Naive thymus-derived CD4-positive, alpha-beta T cell (primary cell): ENCODE data around the gene BEST4. TPM values are rescaled to one million over a fixed set of nuclear protein-coding genes. Genes with fewer than 3 reads are reported as not detected.

Experiments used
- ATAC-seq: fragments of 150-1000 bp; cut with Tn5 transposase; 2 replicates; pipeline ENCODE4 v1.10.0; 2021; ENCODE audit warnings: mild to moderate bottlenecking, moderate library complexity
- CTCF ChIA-PET: fragments of 350-600 bp; sonication (Branson Sonifier 250); formaldehyde crosslinking; loops from one replicate; lab custom pipeline; 2021; ENCODE audit warnings: antibody characterized with exemption; lab: Charles Lee
- POLR2A ChIA-PET: fragments of 350-600 bp; sonication (Branson Sonifier 250); formaldehyde crosslinking; loops from one replicate; lab custom pipeline; 2021; ENCODE audit warnings: antibody characterized with exemption, inconsistent platforms; lab: Charles Lee
- DNase-seq, 9 donors: peaks; one replicate each; pipeline versions ENCODE4 v3.0.0 to v3.0.0-alpha.2; 2020 to 2022; ENCODE audit warnings: mixed read lengths in 1 of 9
- H3K27ac ChIP-seq: one replicate; pipeline ENCODE4 v1.7.0; 2013; ENCODE audit warnings: mild to moderate bottlenecking, low read depth, low read length, moderate library complexity
- H3K27me3 ChIP-seq, 2 donors: one replicate each; pipeline ENCODE4 v1.7.0; 2013; ENCODE audit warnings: low read length in 2 of 2, mild to moderate bottlenecking in 2 of 2, moderate library complexity in 2 of 2; ENCODE audit not compliant: control insufficient read depth in 2 of 2, insufficient read depth in 2 of 2
- H3K36me3 ChIP-seq, 3 experiments: 1 replicate in 2 of 3; 2 replicates in 1 of 3; pipeline ENCODE4 v1.7.0; 2013; ENCODE audit warnings: low read length in 3 of 3, mild to moderate bottlenecking in 3 of 3, moderate library complexity in 1 of 3; ENCODE audit not compliant: insufficient read depth in 3 of 3, control insufficient read depth in 2 of 3
- H3K4me1 ChIP-seq, 2 donors: one replicate each; pipeline ENCODE4 v1.7.0; 2013; ENCODE audit warnings: low read length in 2 of 2, mild to moderate bottlenecking in 2 of 2, moderate library complexity in 1 of 2; ENCODE audit not compliant: control insufficient read depth in 2 of 2, insufficient read depth in 2 of 2
- H3K4me3 ChIP-seq: 2 replicates; pipeline ENCODE4 v1.7.0; 2013; ENCODE audit warnings: mild to moderate bottlenecking, low read length
- H3K9me3 ChIP-seq, 3 experiments: 1 replicate in 2 of 3; 2 replicates in 1 of 3; pipeline ENCODE4 v1.7.0; 2013; ENCODE audit warnings: low read length in 3 of 3; ENCODE audit not compliant: control insufficient read depth in 2 of 3
- H3K27ac Mint-ChIP-seq, 9 donors: one replicate each; pipeline ENCODE4 v1.8.0; 2020 to 2022; ENCODE audit warnings: mixed read lengths in 9 of 9, mild to moderate bottlenecking in 8 of 9, moderate library complexity in 5 of 9, inconsistent platforms in 2 of 9
- H3K27me3 Mint-ChIP-seq, 5 donors: one replicate each; pipeline ENCODE4 v1.8.0; 2021 to 2022; ENCODE audit warnings: mixed read lengths in 5 of 5, mild to moderate bottlenecking in 1 of 5
- H3K36me3 Mint-ChIP-seq, 5 donors: one replicate each; pipeline ENCODE4 v1.8.0; 2020 to 2022; ENCODE audit warnings: mixed read lengths in 5 of 5, mild to moderate bottlenecking in 3 of 5, inconsistent platforms in 1 of 5
- H3K4me1 Mint-ChIP-seq, 7 donors: one replicate each; pipeline ENCODE4 v1.8.0; 2020 to 2022; ENCODE audit warnings: mixed read lengths in 7 of 7, mild to moderate bottlenecking in 3 of 7, inconsistent platforms in 1 of 7
- H3K4me3 Mint-ChIP-seq, 10 donors: one replicate each; pipeline ENCODE4 v1.8.0; 2020 to 2022; ENCODE audit warnings: mild to moderate bottlenecking in 10 of 10, mixed read lengths in 10 of 10, moderate library complexity in 6 of 10, inconsistent platforms in 2 of 10
- H3K9me3 Mint-ChIP-seq, 11 donors: one replicate each; pipeline ENCODE4 v1.8.0; 2020 to 2022; ENCODE audit warnings: mixed read lengths in 11 of 11, mild to moderate bottlenecking in 4 of 11, inconsistent platforms in 1 of 11, moderate library complexity in 1 of 11
- intact Hi-C, 2 donors: fragments of 100-400 bp; cut with micrococcal nuclease; formaldehyde crosslinking; loops; one replicate each; pipeline ENCODE4 v1.15.1; 2023
- polyA plus RNA-seq, 2 donors: library from polyadenylated mRNA; unstranded; fragments of 300-500 nt; fragmentation: Illumina TruSeq; gene quantifications; one replicate each; pipeline ENCODE4 v1.2.3, GENCODE V29; 2021
- total RNA-seq, 6 experiments: library from RNA in 5 of 6; stranded (reverse) in 5 of 6; gene quantifications; 1 replicate in 5 of 6; 2 replicates in 1 of 6; pipeline ENCODE4 v1.2.3 and lab custom pipeline; 2021 to 2026

BEST4 gene
- total and polyA plus RNA-seq, 7 experiments from 2014 or later: 0.72 to 1.4 (median 0.95) TPM; not detected in 1

- Histone ChIP-seq H3K9me3 (no peaks in the 10 kb centered on the region), H3K4me3 (no peak overlapping the region), H3K27me3 (no peaks in the 10 kb centered on the region), H3K36me3 (peaks cover 14 to 42% (median 18%) of the 10 kb centered on the region in 3 experiments), H3K27ac (peak overlapping the region; percentile 91), H3K4me1 (peaks cover 63 to 69% of the 10 kb centered on the region in 2 donors)
- Mint-ChIP-seq H3K4me1 (peaks cover 49 to 80% (median 74%) of the 10 kb centered on the region in 7 donors), H3K9me3 (peaks cover 0 to 5% (median 0%) of the 10 kb centered on the region in 11 donors), H3K36me3 (peaks cover 11 to 45% (median 31%) of the 10 kb centered on the region in 5 donors), H3K27ac (peak overlapping the region; percentile 98 to 100 (median 99)), H3K4me3 (peak overlapping the region in 1 of 10 donors; percentile 90), H3K27me3 (peaks cover 0 to 3% (median 0%) of the 10 kb centered on the region in 5 donors)
- ATAC-seq (no peak), DNase-seq (peak in 2 of 9 donors; percentile 11 to 39)
- ChIA-PET CTCF (interaction anchor here (0.6 to 1.4 kb wide), 3 partner anchors 12 to 78 kb away, joined by 3 to 5 read pairs (median 3); no protein-coding TSS in a partner anchor), POLR2A (interaction anchor here (0.6 to 18.7 kb wide), 7 partner anchors 9 to 205 kb away, joined by 3 to 709 read pairs (median 17); partner anchors contain the start of genes BEST4, HECTD3 and RPS8)
- intact Hi-C loops: loop anchor here (5.0 to 10.0 kb wide), 3 partner anchors 399 to 776 kb away; partner anchors contain the start of genes TESK2 (in 2 of the 2), NASP (in 1 of the 2) and ZSWIM5 (in 1 of the 2)
Measured at GRCh38 chr1:44806025-44806703, 18.2 kb upstream of the BEST4 start.

DNA sequence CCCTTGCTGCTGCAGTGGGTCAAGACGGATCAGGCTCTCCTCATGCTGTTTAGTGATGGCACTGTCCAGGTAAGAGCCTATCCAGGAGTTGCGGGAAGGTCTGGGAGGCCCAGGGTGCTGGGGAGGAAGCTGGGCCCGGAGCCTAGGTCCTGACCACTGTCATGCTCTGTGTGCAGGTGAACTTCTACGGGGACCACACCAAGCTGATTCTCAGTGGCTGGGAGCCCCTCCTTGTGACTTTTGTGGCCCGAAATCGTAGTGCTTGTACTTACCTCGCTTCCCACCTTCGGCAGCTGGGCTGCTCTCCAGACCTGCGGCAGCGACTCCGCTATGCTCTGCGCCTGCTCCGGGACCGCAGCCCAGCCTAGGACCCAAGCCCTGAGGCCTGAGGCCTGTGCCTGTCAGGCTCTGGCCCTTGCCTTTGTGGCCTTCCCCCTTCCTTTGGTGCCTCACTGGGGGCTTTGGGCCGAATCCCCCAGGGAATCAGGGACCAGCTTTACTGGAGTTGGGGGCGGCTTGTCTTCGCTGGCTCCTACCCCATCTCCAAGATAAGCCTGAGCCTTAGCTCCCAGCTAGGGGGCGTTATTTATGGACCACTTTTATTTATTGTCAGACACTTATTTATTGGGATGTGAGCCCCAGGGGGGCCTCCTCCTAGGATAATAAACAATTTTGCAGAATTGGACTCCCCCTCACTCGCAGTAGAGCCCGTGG lies 17.5 kb upstream of the BEST4 start:
- POLR2A ChIA-PET: interaction anchor here (0.9 to 18.7 kb wide), 5 partner anchors 10 to 206 kb away, joined by 3 to 709 read pairs (median 17); partner anchors contain the start of gene HECTD3
- Mint-ChIP-seq H3K27me3 (peaks cover 0 to 3% (median 0%) of the 10 kb centered on the region in 5 donors), H3K27ac (peak overlapping the region; percentile 40 to 96 (median 90)), H3K36me3 (peaks cover 11 to 47% (median 34%) of the 10 kb centered on the region in 5 donors), H3K4me3 (peak overlapping the region in 9 of 10 donors; percentile 14 to 59 (median 47)), H3K4me1 (peaks cover 42 to 75% (median 67%) of the 10 kb centered on the region in 7 donors), H3K9me3 (peaks cover 0 to 2% (median 0%) of the 10 kb centered on the region in 11 donors)
- ATAC-seq: no peak
- H3K36me3 ChIP-seq: peaks cover 14 to 46% (median 18%) of the 10 kb centered on the region in 3 experiments
- intact Hi-C loops: loop anchor here (5.0 to 10.0 kb wide), 3 partner anchors 399 to 777 kb away; partner anchors contain the start of genes TESK2 (in 2 of the 2), NASP (in 1 of the 2) and ZSWIM5 (in 1 of the 2)
- peak overlapping the region; percentile 91 for H3K27ac ChIP-seq
- H3K27me3 ChIP-seq: no peaks in the 10 kb centered on the region
- peaks cover 56 to 62% of the 10 kb centered on the region in 2 donors for H3K4me1 ChIP-seq
- CTCF ChIA-PET: interaction anchor here (1.1 kb wide), 1 partner anchor 21 kb away, joined by 3 read pairs; no protein-coding TSS in a partner anchor
- peak in 1 of 9 donors; percentile 12 for DNase-seq
- H3K4me3 ChIP-seq: no peak overlapping the region
- H3K9me3 ChIP-seq: no peaks in the 10 kb centered on the region

- Histone ChIP-seq H3K27ac (peak overlapping the region; percentile 94), H3K4me1 (peaks cover 37 to 46% of the 10 kb centered on the region in 2 donors), H3K36me3 (peaks cover 14 to 47% (median 18%) of the 10 kb centered on the region in 3 experiments), H3K9me3 (no peaks in the 10 kb centered on the region), H3K27me3 (no peaks in the 10 kb centered on the region), H3K4me3 (no peak overlapping the region)
- H3K27me3 Mint-ChIP-seq: no peaks in the 10 kb centered on the region
- ChIA-PET POLR2A (interaction anchor here (0.9 to 18.7 kb wide), 4 partner anchors 8 to 72 kb away, joined by 3 to 709 read pairs (median 154); partner anchors contain the start of genes BTBD19 and RNU5D-1), CTCF (no interaction called here)
- peak overlapping the region; percentile 31 to 97 (median 87) for H3K4me3 Mint-ChIP-seq
- DNase-seq: peak in 1 of 9 donors; percentile 9
- ATAC-seq: no peak
- peaks cover 31 to 67% (median 55%) of the 10 kb centered on the region in 7 donors for H3K4me1 Mint-ChIP-seq
- peaks cover 0 to 2% (median 0%) of the 10 kb centered on the region in 11 donors for H3K9me3 Mint-ChIP-seq
- peak overlapping the region; percentile 79 to 95 (median 93) for H3K27ac Mint-ChIP-seq
- peaks cover 11 to 45% (median 34%) of the 10 kb centered on the region in 5 donors for H3K36me3 Mint-ChIP-seq
- intact Hi-C loops: loop anchor here (5.0 to 10.0 kb wide), 3 partner anchors 401 to 691 kb away; partner anchors contain the start of genes TESK2 (in 2 of the 2) and ZSWIM5 (in 1 of the 2)
Measured at GRCh38 chr1:44803312-44804095, 15.5 kb upstream of the BEST4 start.

DNA sequence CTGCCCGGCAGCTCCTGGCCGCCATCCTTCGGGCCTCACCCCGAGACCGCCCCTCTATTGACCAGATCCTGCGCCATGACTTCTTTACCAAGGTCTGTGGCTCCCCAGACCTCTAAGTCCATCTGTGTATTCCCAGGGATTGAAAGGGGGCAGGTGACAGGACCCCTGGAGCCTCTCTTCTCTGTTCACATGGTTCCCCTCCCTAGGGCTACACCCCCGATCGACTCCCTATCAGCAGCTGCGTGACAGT lies 15.0 kb upstream of the BEST4 start:
- Histone ChIP-seq H3K27ac (peak overlapping the region; percentile 94), H3K27me3 (no peaks in the 10 kb centered on the region), H3K9me3 (no peaks in the 10 kb centered on the region), H3K4me3 (no peak overlapping the region), H3K4me1 (peaks cover 32 to 41% of the 10 kb centered on the region in 2 donors), H3K36me3 (peaks cover 14 to 47% (median 18%) of the 10 kb centered on the region in 3 experiments)
- intact Hi-C loops: loop anchor here (5.0 to 10.0 kb wide), 3 partner anchors 402 to 692 kb away; partner anchors contain the start of genes TESK2 (in 2 of the 2) and ZSWIM5 (in 1 of the 2)
- ChIA-PET POLR2A (interaction anchor here (1.1 to 18.7 kb wide), 4 partner anchors 9 to 81 kb away, joined by 3 to 709 read pairs (median 154); partner anchors contain the start of genes BTBD19 and RNU5D-1), CTCF (interaction anchor here (0.6 kb wide), 1 partner anchor 780 kb away, joined by 3 read pairs; no protein-coding TSS in a partner anchor)
- Mint-ChIP-seq H3K27ac (peak overlapping the region; percentile 79 to 95 (median 93)), H3K9me3 (peaks cover 0 to 2% (median 0%) of the 10 kb centered on the region in 11 donors), H3K36me3 (peaks cover 11 to 45% (median 34%) of the 10 kb centered on the region in 5 donors), H3K4me3 (peak overlapping the region; percentile 31 to 97 (median 87)), H3K4me1 (peaks cover 30 to 63% (median 51%) of the 10 kb centered on the region in 7 donors), H3K27me3 (no peaks in the 10 kb centered on the region)
- DNase-seq (peak in 1 of 9 donors; percentile 8), ATAC-seq (no peak)

DNA sequence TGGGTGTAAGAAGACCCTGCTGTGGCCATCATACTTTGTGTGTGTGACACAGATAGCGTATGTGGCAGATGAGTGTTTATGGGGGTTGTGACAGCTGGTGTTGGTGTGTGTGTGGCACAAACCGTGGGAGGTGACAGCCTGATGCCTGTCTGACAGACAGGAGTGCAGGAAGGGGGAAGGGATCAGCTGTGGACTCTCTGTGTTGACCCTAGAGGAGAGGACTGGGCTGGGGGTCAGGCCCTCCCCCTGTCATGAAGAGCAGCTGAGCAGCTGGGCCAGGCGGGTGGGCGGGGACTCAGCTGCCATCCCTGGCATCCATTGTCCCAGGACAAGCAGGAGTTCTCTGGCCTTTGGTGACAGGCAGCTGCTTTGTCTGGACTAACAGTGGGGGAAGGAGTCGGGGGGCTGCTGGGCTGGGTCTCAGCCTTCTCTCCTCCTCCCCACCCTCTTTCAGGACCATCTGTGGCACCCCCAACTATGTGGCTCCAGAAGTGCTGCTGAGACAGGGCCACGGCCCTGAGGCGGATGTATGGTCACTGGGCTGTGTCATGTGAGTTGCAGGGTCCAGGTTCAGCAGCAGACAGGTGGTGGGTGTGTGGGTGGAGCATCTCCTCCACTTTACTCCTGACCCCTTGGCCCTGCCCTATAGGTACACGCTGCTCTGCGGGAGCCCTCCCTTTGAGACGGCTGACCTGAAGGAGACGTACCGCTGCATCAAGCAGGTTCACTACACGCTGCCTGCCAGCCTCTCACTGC lies 14.5 kb upstream of the BEST4 start:
- intact Hi-C loops: loop anchor here (5.0 to 10.0 kb wide), 3 partner anchors 402 to 692 kb away; partner anchors contain the start of genes TESK2 (in 2 of the 2) and ZSWIM5 (in 1 of the 2)
- ATAC-seq (no peak), DNase-seq (peak in 1 of 9 donors; percentile 11)
- ChIA-PET POLR2A (interaction anchor here (0.7 to 18.7 kb wide), 5 partner anchors 9 to 81 kb away, joined by 3 to 709 read pairs (median 4); partner anchors contain the start of genes BTBD19 and RPS8), CTCF (interaction anchor here (0.6 to 3.1 kb wide), 3 partner anchors 10 to 780 kb away, joined by 3 to 44 read pairs (median 5); no protein-coding TSS in a partner anchor)
- Mint-ChIP-seq H3K9me3 (peaks cover 0 to 2% (median 0%) of the 10 kb centered on the region in 11 donors), H3K4me3 (peak overlapping the region; percentile 85 to 97 (median 92)), H3K4me1 (peaks cover 27 to 58% (median 46%) of the 10 kb centered on the region in 7 donors), H3K27me3 (no peaks in the 10 kb centered on the region), H3K27ac (peak overlapping the region; percentile 84 to 98 (median 93)), H3K36me3 (peaks cover 11 to 45% (median 34%) of the 10 kb centered on the region in 5 donors)
- Histone ChIP-seq H3K27ac (peak overlapping the region; percentile 94), H3K36me3 (peaks cover 14 to 47% (median 18%) of the 10 kb centered on the region in 3 experiments), H3K27me3 (no peaks in the 10 kb centered on the region), H3K9me3 (no peaks in the 10 kb centered on the region), H3K4me3 (peak overlapping the region; percentile 66), H3K4me1 (peaks cover 27 to 36% of the 10 kb centered on the region in 2 donors)
